Dedifferentiated amniotic fluid mesenchymal stem cell (primary cell): ENCODE data around the gene MID2.
"Not testable (repeated sequence)": the region's sequence is repeated elsewhere in the genome, so short reads cannot be mapped to it uniquely, and the experiment has no call there.

Experiments used
- DNase-seq: peaks from one replicate; pipeline ENCODE4 v3.0.0-alpha.2; 2016; ENCODE audit errors: extremely low spot score

Gene MID2

DNA sequence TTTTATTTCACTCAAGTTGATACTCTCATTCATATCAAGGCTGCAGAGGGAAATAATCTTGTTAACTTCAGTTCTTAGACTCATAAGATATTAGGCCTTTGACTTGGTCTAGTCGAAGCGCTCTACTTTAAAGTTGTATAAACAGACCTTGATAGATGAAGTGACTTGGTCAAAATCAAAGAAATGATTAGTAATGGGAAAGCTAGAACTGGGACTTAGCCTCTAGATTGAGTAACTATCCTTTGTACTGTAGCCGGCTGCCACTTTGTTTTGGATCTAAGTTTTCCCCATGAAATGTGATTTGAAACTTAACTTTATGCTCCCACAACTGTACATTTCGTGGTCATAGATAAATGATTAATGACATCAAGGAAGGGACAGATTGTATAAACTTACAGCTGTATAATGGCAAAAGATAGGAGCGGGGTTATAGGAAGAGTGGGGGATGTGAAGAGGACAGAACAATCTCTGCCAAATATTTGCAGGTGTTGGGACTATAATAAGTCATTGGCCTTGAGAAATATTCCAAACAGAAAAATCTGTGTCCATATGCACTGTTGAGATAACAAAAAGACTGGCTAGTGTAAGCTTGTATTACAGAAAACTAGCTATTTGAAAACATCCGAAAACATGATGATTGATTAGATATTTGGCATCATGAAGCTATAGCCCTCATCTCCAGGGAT is 17.2 kb downstream of the MID2 start:
- DNase-seq = no peak

DNA sequence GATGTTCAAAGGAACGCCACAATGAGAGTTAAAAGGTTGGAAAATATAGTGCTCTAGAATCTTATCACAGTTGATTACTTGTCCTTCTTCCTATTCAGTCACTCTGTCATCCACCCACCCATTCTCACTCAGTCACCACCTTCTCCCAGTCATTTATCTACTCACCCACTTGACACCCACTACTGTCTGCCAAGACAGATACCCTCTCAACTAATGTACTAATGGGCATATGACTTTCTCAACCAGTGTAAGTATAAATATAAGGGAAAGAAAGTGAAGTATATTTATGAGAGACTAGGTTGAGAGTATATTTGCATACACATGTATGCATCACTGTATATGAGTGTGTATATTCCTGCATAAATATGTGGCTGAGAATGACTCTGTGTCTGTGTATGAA is 20.0 kb downstream of the MID2 start:
- no peak for DNase-seq

DNA sequence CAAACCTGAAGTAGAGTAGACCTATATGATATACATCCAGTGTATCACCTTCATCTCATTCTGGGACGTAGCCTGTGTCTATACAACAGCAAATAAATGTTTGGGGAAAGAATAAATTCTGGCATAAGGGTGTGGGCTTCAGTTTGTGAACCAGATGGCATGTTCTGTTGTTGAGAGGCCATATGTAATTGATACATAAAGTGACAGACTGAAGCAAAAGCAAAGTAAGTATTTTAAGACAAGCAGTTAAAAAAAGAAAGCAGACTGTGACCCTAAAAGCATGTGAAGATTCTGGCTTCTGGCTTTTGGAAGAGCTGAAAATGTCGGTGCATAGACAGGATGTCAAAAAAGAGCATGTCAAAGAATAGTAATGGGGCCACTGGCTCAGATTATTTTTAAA is 22.9 kb downstream of the MID2 start:
- DNase-seq = no peak

DNA sequence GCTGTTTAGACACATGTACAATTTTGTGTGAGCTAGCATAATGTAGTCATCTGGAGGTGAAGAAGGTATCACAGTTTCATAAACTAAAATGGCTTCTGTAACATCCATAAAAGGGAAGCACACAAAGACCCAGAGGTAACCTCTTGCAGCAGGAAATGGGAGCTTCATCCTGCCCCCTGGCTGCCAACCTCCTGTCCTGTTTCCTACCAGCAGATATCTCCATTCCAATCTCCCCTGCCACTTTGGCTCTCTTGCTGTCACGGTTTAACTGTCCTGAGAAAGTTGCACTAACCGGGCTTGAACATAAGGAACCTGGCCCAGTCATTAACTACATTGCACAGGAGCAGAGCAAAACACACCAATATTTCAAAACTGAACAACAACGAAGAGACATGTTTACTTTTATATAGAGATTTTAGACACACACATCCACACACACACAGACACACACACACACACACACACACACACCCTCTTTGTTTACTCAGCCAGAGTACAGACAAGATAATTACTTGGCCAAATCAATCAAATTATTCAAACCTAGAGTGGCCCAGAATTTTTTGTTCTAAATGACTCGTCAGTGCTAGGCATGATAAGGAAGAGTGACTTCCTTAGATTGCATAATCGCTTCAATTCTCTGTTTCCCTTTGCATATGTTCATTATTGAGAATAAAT is 24.2 kb downstream of the MID2 start:
- no peak for DNase-seq

DNA sequence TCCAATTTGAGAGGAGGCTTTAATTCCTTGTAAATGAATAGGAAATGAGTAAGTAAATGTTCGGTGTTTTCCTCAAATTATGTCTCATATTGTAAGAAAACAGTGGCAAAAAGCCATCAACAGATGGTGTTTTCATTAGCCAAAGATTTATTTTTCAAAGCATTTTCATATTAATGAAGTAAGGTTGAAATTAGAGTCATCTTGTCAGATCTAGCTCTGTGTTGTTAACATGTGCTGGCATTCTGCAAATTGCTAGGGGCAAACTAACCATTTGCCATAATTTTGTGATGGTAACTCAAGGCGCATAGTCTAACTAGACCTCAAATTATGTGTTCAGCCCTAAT is 24.7 kb downstream of the MID2 start:
- DNase-seq = no peak

DNA sequence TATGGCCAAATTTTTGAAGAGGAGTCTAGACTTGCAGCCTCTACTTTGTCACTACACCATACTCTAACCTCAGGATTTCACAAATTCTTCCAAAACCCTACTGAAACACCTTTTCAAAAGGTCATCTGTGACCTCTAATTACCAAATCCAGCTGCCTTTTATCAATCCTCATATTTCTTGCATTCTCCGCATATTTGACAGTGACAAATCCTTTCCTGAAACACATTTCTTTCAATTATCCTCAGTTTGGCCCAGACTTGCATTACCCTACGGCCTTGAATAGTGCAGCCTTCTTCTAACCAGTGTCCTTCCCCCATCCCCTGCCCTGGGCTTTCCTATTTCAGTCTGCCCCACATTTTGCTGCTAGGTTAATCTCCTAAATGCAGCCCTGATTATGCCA is 25.5 kb downstream of the MID2 start:
- DNase-seq = no peak

DNA sequence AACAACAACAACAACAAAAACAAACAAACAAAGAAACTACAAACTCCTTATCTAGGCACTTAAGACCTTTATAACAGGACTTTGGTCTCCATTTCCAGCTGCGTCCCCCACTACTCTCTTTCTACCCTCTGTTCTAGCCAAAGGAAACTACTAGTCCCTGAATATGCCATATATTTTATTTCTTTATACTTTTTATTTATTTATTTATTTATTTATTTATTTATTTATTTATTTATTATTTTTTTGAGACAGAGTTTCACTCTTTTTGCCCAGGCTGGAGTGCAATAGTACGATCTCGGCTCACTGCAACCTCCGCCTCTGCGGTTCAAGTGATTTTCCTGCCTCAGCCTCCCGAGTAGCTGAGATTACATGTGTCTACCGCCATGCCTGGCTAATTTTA is 26.0 kb downstream of the MID2 start:
- DNase-seq = not testable (repeated sequence)

DNA sequence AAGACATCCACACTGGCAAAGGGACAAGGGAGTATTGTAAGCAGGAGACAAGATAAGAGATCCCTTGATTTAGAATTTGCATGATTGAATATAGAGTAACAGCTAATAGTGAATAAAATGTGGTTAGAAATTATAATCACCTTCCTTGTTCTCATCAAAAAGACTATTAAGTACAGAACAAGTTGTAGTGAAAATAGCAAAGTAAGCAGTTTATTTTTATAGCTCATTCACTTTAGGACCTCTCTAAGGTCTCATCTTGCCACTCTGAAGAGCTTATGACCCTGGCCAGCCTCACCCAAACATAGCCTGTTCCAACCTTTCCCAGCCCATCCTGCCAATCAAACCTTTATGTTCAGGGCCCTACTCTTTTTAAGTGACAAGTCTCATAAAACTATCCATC is 30.6 kb downstream of the MID2 start:
- no peak for DNase-seq

DNA sequence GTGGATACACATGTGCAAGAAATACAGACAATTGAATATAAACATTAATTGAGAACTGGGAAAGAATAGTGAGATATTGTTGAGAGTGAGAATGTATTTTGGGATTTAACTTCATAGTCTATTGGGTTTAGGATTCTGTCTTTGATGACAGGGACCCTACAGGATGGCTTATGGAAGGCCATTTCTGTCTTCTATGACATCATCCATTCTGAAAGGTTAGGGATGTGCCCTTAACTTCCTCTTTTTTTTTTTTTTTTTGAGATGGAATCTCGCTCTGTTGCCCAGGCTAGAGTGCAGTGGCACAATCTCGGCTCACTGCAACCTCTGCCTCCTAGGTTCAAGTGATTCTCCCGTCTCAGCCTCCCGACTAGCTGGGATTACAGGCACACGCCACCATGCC is 31.4 kb downstream of the MID2 start:
- not testable (repeated sequence) for DNase-seq

DNA sequence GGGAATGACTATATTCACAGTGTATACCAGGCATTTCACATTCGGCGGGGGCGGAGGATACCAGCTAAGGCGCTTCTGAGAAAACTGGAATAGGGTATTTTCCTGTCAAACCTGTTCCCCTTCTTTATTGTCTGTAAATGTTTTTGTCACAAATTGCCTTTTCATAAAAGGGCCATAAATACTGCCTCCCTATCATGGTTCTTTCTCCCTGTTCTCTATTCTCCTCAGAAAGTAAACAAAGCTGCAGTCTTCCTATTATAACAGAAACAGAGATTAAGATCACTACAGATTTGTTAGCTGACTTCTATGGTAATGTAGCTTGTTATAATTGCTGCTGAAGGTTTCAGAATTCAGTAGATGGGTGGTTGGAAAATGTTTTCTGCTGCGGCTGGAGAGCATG is 32.2 kb downstream of the MID2 start:
- DNase-seq = no peak

DNA sequence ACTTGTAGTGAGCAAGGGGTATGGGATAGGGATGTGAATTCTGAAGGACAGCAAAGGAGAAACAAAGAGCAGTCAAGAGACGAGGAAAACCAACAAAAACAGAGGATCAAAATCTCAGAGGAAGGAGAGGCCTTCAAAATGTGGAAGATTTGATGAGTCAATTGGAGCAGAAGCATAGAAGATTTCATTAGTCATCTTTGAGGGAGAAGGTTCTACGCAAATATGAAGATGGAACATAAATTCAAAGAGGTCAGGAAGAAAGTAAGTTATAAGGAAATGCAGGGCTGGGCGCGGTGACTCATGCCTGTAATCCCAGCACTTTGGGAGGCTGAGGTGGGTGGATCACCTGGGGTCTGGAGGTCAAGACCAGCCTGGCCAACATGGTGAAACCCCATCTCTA is 35.4 kb downstream of the MID2 start:
- DNase-seq = no peak

DNA sequence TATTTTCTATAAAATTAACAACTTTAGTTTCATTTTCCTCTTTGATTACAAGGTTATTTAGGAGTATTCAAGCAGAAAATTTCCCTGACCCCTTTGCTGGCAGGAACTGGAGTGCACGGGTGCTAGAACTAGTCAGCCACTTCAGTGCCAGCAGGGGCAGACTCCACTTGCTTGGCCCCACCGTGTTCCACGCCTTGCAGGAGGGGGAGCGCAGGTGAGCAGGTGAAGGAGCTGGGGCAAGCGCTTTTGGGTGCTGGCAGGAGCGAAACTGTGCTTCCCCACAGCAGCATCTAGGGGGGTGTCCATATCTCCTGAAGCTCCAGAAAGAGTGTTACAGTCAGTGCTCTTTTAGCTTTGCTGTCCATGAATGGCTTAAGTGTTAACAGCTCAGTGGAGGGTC is 45.5 kb downstream of the MID2 start:
- DNase-seq = no peak

DNA sequence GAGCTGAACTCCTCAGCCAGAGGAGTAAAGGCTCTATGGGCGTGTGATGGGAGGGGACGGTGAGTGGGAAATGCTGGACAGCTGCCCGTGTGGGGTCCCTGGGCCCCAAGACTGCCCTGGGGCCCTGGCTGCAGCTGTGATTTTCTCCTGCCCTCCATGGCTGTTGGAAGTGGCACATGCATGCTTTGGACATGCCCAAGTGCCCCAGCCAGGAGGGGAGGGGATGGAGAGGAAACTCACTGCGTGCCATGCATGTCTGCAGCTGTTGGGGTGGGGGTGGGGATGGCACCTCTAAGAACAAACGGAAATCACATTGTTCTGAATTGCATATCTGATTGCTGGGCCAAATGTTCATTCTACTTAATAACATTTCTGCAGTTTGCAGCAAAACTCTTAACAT is 52.4 kb downstream of the MID2 start:
- DNase-seq = no peak

DNA sequence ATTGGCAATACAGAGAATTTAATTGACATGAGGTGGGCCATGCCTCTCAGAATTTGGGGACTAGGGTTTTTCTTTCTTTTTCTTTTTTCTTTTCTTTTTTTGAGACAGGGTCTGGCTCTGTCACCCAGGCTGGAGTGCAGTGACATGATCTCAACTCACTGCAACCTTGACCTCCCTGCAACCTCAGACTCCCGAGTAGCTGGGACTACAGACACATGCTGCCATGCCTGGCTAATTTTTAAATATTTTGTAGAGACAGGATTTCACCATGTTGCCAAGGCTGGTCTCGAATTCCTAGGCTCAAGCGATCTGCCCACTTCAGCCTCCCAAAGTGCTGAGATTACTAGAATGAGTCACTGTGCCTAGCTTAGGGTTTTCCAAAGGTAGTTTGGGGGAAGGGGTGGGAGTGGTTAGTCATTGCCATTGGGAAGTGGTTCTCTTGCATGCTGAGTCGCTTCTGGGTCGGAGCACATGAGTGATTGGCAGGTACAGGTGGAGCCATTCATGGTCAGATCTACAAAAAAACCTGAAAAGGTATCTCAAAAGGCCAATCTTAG is 54.5 kb downstream of the MID2 start:
- no peak for DNase-seq

DNA sequence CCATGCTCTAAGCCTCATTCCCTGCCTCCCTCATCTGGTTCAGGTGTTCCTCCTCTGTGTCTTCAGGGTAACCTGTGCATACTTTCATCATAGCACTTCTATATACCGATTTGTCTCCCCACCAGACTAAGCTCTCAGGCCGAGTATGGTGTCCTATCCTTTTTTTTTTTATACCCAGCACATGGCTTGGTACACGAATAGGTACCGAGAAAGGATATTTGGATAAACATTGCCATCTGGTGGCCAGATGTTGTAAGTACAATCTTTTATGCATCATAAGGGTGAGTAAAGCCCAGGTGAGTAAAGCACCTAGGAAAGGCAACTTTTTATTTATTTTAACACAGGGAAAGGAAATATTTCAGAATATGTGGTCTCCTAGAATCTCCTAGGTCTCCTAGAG is 68.4 kb downstream of the MID2 start:
- peak; percentile 16 for DNase-seq

DNA sequence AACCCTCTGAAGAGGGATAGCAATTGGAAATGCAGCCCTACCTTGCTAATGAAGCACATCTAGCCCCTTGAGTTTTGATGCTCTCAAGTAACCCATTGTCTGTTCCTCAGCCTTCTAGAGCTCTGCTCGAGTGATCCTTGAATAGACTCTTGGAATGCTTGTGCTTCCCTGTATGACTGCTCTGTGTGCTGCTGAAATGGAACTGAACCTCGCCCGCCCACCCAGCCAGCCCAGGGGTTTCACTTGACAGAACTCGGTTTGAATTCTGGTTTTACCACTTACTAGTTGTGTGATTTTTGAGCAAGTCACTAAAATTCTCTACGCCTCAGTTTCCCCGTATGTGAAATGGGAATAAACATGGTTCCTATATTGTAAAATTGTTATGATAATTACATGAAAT is 77.1 kb downstream of the MID2 start:
- no peak for DNase-seq

DNA sequence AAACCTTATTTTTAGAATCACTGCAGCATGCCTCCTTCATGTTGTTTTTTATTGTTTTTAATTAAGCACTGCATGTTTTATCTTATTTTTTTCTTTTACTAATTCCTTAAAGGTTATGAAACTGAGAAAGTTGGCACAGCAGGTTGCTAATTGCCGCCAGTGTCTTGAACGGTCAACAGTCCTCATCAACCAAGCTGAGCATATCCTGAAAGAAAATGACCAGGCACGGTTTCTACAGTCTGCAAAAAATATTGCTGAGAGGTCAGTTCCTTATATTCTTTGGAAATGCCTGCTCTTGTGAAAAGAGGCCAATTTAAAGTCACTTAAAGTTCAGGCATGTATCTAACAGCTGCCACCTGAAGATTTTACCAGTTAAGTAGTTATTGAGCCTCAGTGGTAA is 79.7 kb downstream of the MID2 start:
- DNase-seq = no peak

DNA sequence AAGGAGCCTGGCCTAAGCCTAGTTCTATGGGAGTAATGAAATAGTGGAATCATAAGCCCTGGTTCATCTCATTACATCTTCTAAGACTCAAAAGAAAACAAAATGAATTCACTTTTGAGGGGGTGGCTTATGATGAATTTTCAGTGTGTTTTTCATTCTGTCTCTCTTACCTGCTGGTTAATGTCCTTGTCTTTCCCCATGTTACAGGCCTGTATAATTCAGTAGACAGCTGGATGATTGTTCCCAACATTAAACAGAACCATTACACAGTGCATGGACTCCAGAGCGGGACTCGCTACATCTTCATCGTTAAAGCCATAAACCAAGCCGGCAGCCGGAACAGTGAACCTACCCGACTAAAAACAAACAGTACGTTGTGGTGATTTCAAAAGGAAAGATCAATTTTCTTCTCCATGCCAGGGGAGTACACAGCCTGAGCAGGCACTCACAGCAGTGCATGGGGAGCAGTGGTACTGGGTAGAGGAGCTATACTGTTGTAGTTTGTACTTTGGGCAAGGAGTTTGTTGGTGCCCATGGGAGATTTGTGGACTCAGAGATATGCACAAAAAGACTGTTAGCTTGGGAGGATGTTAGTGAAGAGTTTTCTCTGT is 98.6 kb downstream of the MID2 start:
- no peak for DNase-seq

DNA sequence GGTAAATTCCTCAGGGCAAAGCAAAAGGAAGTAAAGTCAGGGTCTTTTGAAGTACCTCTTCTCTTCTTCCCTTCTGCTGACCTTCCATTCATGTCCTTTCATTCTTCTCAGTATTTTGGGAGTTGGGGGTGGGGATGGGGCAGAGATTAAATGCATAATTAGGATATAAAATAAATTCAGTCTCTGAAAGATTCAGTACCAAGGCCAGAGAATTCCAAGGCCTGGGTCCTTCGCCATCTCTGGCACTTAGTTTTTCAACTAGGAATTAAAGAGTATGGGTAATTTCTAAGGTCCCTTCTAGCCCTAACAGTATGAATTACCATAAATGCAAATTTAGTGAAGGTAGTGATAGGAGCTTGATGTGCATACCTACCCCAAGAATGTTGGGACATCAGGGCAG is 108.6 kb downstream of the MID2 start:
- DNase-seq = no peak

DNA sequence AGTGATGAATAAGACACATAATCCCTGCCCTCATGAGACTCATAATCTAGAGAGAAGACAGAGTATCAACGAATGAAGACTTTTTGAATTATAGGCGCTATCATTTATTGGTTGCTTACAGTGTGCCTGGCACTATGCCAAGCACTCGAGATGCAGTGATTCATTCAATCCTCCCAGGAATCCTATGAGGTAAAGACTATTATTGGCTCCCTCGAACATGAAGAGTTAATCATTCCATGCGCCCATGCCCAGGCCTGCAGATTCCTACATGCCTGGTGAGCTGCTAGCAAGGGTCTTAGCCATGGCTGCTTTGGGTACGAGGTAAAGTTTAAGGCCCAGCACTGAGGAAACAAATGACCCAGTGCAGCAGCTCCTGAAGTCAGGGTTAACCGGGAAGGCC is 109.5 kb downstream of the MID2 start:
- no peak for DNase-seq

DNA sequence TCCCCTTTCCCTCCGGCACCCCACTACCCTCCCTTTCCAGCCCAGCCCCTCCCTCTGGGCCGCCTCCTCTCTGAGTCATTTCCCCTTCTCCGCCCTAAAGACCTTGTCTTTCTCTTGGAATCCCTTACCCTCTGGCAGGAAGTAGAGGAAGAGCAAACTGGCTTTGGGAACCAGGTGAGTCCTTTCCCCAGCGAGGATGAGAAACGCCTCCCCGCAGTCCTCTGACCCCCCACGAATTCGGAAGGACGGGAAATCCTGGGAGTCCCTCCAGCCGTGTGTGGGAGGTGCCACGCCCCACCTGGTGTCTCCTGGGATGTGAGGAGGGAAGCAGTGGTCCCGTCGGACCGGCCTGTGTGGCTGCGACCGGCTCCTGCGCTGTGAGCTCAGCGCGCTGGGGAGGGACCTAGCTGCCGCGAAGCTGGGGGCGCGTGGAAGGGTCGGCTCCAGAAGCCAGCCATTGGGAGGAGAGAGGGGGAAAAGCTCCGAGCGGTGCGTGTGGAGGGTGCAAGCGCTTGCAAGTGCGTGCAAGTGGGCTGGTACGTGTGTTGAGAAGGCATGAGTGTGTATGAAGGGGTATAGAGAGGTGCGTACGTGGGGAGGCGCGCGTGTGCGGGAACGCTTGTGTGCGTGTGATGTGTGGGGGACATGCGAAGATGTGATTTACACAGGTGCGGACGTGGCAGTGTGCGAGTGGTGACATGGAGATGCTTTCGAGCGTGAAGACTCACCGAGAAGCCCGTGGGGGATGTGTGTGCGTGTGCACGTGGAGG is 110.2 kb downstream of the MID2 start:
- DNase-seq = no peak

DNA sequence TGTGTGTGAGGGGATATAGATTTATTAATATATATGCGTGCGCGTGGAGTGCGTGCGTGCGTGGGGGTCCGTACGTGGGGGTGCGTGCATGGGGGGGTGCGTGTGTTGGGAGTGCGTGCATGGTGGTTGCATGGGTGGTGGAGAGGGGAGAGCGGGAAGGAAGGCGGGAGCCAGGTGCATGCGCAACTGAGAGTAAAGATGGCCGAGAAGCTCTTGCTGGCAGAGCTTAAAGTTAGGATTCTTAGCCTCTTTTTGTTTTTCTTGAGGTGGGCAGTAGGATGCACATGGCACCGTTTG is 110.7 kb downstream of the MID2 start:
- DNase-seq = no peak

DNA sequence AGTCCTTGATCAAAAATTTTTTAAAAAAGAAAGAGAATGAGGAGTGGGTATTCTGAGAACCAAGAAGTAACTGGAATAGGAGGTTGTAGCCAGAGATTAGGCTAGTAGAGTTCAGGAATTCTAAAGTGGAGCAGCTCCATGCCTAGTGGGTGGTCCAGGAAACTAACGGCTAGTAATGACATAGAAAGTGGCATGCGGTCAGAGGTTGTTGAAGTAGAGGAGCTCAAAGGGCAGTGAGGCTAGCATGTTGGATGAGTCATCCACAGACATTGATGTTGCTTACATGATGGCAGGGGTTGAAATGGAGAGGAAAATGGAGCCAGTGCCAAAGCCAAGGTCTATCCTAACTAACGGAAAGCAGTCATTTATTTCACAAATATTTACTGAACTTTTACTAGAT is 114.4 kb downstream of the MID2 start:
- no peak for DNase-seq
